Mesenteric fat pad (tissue), 1 donor: ENCODE data around the gene NOP14. TPM values are rescaled to one million over a fixed set of nuclear protein-coding genes. Genes with fewer than 3 reads are reported as not detected.

Experiments used
- DNase-seq: peaks from one replicate; pipeline ENCODE4 v3.0.0-alpha.2; 2020; ENCODE audit warnings: low spot score
- total RNA-seq: library from RNA; stranded (reverse); fragmentation: NEBNext Ultra II Directional; extraction: Animal tissue kit (Norgen Biotek cat#: 25700); gene quantifications from one replicate; pipeline ENCODE4 v1.2.1, GENCODE V29; 2021
- donor health status: DM: yes; HTN: yes; CAD: no.

Gene NOP14
- total RNA-seq, 1 donor from 2014 or later: 37.5 TPM

DNA sequence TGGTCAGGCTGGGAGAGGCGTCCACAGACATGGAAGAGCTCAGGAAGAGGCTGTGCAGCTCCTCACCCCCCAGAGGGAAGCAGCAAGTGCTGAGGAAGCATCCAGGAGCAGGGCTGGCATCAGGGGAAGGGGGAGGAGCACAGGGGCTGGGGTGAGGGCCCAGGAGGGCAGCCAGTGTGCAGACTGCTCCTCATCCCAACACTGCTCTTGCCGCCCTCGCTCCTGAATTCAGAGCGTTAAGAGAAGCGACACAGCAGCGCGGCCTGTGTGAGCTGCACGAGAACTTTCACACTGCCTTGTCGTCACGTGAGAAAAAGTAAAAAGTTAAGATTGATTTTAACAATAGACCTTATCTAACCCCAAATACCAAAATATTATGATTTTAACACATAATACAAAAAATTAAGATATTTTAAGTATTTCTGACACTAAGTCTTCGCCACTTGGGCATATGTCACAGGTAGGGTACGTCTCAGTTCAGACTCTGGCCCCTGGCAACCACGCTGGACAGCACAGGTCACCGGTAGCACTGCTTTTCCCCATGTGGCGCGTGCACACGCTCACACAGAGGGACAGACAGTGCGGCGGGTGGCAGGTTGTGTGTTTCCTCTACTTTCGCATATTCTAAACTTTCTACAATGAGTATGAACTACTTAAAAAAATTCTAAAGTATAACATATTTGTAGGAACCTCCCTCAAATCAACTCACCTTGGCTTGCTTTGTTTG, 19.7 kb downstream of the NOP14 start:
- no peak for DNase-seq

DNA sequence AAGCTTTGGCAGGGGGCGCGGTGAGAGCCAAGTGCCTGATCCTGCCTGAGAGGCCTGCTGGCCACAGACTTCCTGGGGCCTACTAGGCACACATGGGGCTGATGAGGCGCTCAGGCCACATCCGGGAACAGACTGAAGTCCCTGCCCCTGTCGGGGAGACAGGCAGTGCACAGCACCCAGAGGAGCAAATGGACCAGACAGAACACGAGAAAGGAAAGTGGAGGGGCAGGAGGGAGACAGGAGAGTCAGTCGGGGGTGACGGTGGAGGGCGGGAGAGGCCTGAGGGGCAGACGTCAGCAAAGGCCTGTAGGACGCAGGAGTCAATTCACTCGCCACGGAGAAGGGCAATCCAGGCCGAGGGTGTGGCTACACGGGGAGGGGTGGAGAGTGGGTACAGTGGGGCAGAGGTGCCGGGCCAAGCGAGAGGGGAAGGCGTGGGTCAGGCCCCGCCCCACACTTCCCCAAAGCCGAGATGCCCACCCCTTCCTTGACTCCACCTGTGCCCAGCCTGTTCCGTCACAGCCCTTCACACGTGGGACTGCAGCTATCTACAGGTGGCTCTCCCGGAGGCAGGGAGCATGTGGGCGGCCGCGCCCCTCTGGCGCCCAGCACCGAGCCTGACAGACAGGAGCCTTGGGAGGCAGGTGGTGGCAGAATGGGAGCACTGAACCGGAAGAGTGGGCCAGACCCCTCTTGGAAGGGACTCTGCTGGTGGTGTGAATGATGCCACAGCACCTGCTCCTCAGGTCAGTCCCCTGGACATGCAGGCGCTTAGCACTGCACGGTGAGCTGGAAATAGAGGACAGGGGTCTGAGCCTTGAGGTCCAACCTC, 20.5 kb downstream of the NOP14 start:
- DNase-seq: peak; percentile 86

DNA sequence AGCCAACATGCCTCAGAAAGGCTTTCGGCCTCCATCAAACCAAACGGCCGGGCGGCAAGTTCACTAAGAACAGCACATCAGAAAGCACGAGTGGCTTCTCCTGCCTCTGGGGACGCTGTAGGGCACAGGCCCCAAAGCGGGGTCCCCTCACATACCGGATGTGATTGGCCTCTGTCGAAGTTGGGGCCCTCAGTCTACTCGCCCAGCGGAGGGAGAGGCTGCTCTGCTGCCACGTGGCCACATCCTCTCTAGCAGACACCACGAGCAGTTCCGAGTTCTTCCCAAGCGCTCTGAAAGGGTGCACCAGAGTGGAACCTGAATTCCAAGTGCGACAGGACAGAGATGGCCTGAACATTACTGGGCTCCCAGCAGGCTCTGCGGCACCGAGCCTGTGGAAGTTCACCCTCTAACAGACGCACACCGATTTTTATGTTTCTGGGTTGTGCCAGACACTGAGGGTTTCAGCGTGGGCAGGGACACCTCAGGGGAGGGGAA, 21.1 kb downstream of the NOP14 start:
- peak; percentile 64 for DNase-seq

DNA sequence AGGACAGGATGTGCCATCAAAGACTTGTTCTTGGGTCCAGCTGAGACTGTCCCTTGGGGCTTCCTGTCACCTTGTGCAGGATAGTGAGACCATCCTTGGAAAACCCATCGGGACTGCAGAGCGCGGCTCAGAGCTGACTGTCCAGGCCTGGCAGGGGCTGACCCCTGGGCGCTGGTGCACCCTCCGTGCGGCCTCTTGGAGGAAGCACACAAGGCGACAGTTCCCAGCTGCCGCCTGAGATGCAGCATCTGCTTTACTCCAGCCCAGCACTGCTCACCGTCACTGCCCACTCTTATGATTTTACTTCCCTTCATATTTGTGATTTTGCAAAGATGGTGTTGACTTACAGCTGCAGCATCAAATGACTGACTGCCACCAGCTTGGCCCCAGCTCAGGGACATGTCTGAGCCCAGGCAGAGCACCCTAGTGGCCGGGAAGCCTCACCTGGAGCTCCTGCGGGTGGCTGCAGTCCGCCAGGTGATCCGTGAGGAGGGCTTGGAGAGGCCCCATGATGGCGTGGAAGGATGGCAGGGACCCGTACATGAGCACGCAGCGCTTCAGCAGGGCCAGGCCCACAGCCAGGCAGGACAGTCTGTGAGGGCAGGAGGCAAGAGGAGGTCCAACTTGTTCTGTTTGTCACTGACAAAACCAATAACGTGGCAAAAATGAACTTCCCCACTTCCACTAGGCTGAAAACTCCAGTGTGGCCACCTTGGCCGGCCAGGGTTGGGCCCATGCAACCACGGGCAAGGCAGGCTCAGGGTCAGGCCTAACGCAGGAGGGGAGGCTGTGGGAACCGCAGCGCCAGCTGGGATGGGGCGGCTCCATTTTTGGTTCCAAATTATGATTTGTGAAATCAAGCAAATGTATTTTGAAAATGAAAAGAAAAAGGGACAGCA, 21.8 kb downstream of the NOP14 start:
- DNase-seq: peak; percentile 73

DNA sequence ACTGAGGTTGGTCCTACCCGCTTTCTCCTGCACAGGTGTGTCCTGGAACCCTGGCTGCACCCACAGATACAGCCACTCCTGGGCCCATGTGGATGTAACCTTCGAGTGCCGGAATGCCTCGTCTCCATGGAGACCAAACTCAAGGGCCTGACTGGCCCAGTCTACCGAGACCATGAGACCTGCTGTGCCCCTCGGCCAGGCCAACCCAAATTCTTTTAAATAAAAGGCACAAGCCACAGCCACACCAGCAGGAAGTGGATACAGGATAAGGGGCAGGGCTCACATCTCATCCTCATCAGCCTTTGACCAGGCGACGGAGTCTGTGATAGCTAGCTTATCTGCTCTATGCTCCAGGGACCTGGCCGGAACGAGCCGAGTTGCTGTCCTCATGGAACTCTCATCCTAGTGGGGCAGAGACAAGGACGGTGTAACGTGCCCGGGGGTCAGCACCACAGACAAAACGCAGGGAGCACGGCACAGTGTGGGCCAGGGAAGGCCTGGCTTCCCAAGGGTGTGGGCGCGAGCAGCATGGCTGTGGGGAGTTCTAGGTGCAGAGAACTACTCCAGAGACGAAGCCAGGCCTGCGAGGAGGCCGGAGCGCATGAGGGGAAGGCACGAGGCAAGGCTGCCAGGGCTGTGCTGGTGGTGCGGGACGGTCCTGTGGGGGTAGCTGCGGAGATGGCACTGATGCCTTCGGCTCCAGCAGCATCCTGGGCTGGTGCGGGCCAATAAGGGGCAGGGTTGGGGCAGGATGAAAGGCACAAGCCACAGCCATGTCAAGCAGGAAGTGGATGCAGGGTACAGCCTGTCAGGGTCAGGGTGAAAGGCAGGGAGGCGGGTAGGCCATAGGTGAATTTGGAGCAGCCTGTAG, 22.7 kb downstream of the NOP14 start:
- DNase-seq: peak; percentile 73

DNA sequence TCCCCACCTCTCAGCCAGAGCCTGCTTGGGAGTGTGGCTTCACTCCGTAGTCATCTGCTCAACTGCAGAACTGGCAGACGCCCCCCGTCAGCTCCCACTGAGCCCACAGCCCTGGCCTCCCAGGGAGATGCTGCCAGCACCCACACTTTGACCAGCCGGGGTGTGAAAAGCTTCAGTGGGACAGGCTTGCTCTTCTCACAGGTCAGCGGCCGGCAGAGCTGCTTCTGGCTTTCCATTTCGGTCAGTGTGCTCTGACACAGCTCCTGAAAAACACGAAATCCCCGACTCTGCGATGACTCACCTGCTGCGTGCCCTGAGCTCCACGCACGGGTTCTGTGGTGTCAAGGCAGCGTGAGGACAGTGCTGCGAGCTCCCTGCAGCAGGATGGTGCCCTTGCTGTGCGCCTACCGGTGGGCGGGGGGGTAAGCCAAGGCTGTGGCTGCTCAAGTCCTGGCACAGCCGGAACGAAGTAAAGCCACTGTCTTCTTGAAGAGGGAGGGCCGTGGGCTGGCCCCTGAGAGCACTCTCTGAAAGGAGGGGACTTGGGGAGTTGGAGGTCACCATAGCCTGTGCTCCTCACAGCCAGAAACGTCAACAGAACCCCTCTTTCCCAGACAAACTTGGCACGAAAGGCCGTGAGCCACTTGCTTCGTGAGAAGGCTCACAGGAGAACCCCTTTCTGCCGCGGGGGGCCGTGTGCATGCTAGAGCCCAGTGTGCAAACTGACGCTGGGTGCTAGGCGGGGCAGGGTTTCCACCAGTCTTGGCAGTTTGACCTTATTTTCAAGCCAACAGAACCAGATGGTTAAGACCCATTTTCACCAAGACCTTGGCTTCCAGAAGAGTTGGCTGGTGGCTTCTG, 23.6 kb downstream of the NOP14 start:
- DNase-seq: peak; percentile 74

DNA sequence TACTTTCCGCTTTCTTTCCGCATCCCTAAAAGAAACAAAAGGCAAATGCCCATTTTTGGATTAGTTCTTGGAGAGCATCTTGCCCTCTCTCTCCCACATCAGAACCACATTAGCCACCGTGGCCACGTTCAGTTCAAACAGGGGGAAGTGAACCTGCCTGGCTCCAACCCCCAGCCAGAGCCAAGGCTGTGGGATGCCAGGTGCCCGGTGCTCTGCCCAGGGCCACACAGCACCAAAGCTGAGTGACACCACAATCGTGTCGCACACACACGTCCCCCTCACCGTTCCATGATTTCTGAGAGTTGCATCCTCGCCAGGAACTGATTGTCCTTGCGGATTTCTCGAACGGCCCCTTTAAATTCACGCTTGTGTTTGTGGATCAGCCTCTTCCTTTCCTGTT, 24.3 kb downstream of the NOP14 start:
- DNase-seq: peak; percentile 35

DNA sequence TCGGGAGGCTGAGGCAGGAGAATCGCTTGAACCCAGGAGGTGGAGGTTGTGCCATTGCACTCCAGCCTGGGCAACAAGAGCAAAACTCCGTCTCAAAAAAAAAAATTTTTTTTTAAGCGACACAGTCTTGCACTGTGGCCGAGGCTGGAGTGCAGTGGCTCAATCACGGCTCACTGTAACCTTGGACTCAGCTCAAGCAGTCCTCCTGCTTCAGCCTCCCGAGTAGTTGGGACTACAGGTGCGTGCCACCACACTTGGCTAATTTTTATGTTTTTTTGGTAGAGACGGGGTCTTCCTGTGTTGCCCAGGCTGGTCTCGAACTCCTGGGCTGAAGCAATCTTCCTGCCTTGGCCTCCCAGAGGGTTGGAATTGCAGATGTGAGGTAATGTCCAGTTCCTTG, 24.8 kb downstream of the NOP14 start:
- peak; percentile 51 for DNase-seq

DNA sequence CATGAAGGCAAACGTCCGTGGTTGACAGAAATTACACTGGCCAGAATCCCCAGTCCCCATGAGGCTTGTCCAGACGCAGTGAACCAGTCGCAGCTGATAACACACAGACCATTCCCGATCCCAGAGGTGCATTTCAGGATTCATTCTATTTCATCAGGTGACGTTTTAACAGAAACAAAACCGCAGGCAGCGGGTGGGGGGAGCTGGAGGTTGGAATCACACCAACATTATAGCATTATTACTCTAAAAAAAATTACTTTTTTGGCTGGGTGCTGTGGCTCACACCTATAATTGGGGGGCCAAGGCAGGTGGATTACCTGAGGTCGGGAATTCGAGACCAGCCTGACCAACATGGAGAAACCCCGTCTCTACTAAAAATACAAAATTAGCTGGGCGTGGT, 25.2 kb downstream of the NOP14 start:
- DNase-seq: peak; percentile 35

DNA sequence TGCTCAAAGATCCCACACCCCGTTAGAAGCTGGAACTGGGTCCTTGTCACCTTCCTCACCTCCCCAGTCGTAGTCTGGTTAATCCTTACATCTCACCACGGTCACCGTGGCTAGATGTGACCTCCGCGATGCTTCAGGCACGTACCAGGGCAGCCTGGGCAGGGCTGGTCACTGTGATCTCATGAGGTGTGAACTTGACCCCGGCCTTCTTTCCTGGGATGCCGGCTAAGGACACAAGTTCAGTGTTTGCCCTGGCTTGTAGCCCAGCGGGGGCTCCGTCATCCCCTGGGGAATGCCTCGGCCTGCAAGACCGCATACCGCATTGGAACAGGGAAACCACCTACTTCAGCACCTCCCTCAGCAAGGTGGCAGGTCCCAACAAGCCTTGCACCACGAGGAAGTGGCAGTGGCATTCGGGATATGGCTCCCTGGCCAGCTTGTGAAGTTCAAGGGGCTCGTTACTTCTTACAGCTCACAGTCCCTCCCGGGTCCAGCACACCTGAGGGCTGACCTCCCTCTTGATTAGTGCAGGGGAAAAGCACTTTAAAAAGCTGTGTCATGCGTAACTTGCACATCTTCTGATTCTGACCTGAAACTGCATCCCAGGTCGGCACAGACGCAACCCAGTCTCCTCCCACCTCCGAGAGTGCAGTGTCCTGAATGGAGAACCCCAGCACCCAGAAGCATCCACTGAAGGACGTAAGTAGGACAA, 25.9 kb downstream of the NOP14 start:
- DNase-seq: peak; percentile 90

DNA sequence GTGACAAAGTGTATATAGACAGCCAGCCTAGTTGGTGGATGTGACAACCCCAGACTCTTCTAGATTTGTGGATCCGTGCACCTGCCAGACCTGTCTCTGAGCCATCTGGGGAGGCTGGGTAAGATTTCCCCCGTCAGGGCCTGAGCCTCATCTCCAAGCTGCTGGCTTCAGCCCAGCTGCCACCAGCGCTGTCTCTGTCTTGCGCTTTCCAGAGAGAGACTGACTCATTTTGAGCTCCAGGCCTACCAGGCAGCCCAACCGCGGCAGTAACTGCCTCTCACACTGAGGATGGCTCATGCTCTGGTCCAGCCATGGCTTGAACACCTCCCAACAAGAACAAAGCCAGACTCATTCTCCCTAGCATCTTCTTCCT, 26.4 kb downstream of the NOP14 start:
- DNase-seq: peak; percentile 67

DNA sequence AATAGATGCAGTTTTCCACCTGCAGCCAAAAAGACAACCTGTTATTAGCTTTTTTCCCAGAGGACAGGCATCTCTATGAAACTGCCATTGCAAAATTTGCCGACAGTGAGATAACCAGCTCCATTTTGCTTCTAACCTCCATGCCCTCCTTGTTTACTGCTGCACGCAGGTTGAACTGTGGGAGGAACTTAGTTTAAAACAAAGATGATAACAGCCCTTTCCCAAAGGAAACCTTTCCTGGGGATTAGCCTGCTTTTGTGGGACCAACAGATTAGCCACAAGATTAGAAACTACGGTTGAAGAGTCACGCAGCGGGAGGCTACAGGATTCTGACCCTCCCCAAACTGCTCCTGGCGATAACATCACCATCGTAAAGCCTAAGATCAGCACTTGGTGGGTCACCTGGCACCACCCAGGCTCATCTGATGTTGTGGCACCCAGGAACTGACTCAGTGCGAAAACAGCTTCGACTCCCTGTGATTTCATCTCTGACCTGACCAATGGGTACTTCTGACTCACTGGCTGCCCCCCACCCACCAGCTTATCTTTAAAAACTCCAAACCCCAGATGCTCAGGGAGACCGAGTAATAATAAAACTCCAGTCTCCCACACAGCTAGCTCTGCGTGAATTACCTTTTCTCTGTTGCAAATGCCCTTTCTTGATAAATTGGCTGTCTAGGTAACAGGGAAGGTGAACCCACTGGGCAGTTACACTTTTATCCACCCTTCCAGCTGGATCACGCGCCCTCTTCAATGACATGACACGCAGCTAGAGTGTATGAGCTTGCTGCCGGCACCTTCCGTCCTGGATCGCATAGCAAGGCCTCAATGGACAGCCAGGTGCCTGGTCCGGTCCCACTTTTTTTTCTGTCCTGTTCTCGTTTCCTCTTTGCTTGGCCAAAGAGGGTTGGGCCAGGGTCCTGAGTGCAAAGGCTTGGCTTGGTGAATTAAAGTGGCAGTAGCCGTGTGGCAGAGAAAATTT, 27.2 kb downstream of the NOP14 start:
- peak; percentile 83 for DNase-seq

DNA sequence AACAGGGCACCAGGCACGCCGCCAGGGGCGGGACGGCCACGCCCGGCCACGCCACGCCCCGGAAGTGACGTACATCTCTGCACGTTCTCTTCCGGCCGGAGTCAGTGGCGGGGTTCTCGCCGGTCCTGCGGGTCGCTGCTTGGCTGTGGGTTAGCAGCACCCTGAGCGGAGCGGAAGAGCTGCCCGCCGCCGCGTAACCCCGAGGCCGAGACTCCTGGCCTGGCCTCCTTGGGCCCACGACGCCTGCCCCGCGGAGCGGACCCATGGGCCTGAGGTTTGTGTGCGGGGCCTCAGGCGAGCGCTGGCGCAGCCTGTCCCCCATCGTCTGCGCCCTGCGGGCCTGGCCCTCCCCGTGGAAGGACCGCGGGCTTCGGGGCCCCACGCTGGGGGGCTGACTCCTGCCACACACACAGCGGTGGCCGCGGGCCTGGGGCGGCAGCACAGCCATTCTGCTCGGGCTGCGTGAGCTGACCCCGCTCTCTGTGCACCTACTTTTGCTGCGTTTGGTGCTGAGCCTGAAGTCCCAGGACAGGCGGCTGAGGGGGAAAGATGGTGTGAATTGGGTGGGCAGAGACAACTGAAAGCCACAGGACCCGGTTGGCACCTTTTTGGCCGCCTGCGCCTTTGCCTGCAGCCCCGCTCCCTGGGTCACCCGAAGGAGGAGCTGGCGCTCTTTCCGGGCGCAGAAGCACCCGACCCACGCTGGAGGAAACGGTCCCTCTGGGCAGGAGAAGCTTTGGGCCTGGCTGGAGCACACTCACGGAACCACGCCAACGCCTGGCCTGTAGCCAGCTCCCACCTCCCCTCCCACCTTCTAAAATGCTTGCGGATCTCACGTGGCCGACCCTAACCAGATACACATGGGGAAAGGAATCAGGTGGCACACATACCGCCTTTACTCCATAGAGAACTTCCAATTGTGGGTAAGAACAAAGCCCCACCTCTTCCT, 28.1 kb downstream of the NOP14 start:
- peak; percentile 99 for DNase-seq

DNA sequence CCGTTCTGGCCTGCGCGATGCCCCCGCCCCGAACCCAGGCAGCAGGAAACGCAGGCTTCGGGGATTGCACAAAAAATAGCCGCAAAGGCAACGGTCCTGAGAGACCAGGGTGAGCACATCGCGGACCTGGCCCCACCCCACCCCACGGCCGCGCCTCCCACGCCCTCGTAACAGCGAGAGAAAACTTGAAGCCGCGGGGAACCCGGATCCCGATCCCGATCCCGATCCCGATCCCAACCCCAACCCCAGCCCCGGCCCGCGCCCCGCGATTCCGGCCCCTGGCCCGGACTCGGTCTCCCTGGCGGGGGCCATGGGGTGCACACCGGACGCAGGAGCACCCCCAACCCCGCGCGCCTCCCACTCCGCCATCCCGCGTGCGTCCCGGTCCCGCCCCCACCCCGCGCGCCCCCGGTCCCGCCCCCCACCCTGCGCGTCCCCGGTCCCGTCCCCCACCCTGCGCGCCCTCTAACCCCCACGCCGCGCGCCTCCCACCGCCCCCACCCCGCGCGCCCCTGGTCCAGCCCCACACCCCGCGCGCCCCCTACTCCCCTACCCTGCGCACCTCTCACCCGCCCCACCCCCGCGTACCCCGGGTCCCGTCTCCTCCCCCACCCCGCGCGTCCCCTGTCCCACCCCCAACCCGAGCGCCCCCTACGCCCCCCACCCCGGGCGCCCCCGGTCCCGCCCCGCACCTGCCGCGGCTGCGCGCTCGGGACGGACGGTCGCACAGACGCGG, 29.0 kb downstream of the NOP14 start:
- peak; percentile 92 for DNase-seq

DNA sequence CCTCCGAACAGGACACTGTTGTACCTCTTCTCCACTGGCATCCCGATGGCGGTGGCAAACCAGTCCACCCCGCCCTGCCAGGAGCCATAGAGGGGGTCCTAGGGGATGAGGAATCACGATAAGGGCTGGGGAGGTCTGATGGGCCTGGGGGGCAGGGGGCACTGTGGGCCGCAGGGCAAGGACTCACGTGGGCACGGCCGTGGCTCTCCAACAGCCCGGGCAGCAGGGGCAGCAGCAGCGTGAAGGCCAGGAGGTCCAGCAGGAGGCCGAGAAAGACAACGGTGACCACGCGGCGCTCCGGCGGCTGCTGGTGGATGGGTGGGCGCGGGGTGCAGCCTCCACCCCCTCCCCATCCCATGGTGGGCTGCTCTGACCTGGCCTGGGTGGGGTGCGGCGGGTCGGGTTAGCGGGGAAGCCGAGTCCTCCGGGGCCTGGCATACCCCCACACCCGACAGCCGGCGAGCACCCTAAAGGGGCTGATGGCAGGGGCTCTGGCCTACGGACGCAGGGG, 29.6 kb downstream of the NOP14 start:
- DNase-seq: no peak
